Neural progenitor cell (in vitro differentiated cells): ENCODE data around the gene TEDC1. TPM values are rescaled to one million over a fixed set of nuclear protein-coding genes. Genes with fewer than 3 reads are reported as not detected.

Source experiments
- DNase-seq: peaks from one replicate; pipeline ENCODE4 v3.0.0-alpha.2; 2016; ENCODE audit warnings: low spot score
- H2AFZ ChIP-seq: fragments of 200-600 bp; sonication (generic); replicated peaks from 2 replicates; pipeline ENCODE4 v1.6.1; 2016; ENCODE audit warnings: antibody characterized with exemption
- H3F3A ChIP-seq: fragments of 200-600 bp; sonication (generic); 2 replicates; pipeline ENCODE4 v1.6.1; 2016; ENCODE audit warnings: antibody characterized with exemption, low read depth
- H3K27ac ChIP-seq: fragments of 200-600 bp; sonication (generic); 2 replicates; pipeline ENCODE4 v1.5.1; 2016; ENCODE audit warnings: mild to moderate bottlenecking
- H3K27me3 ChIP-seq: fragments of 200-600 bp; sonication (generic); 2 replicates; pipeline ENCODE4 v1.6.1; 2016; ENCODE audit warnings: mild to moderate bottlenecking, moderate library complexity
- H3K36me3 ChIP-seq: fragments of 200-600 bp; sonication (generic); 2 replicates; pipeline ENCODE4 v1.5.1; 2016
- H3K4me1 ChIP-seq: fragments of 200-600 bp; sonication (generic); 2 replicates; pipeline ENCODE4 v1.6.1; 2016; ENCODE audit warnings: mixed run types
- H3K4me2 ChIP-seq: fragments of 200-600 bp; sonication (generic); 2 replicates; pipeline ENCODE4 v1.6.1; 2016
- H3K4me3 ChIP-seq: fragments of 200-600 bp; sonication (generic); 2 replicates; pipeline ENCODE4 v1.5.1; 2016
- H3K79me2 ChIP-seq: fragments of 200-600 bp; sonication (generic); 2 replicates; pipeline ENCODE4 v1.6.1; 2016; ENCODE audit warnings: low read depth
- H3K9ac ChIP-seq: fragments of 200-600 bp; sonication (generic); 2 replicates; pipeline ENCODE4 v1.6.1; 2016
- H3K9me3 ChIP-seq: fragments of 200-600 bp; sonication (generic); 2 replicates; pipeline ENCODE4 v1.5.1; 2016; ENCODE audit warnings: low read depth
- H4K20me1 ChIP-seq: fragments of 200-600 bp; sonication (generic); 2 replicates; pipeline ENCODE4 v1.6.1; 2016; ENCODE audit warnings: low read depth
- H3K27ac Mint-ChIP-seq: 3 replicates; pipeline ENCODE4 v1.8.0; 2021; ENCODE audit warnings: mixed read lengths
- H3K27me3 Mint-ChIP-seq: 2 replicates; pipeline ENCODE4 v1.8.0; 2022; ENCODE audit warnings: low read depth, mild to moderate bottlenecking, inconsistent platforms, moderate library complexity, mixed read lengths; ENCODE audit not compliant: insufficient read depth
- H3K36me3 Mint-ChIP-seq: 3 replicates; pipeline ENCODE4 v1.8.0; 2021; ENCODE audit warnings: mixed read lengths
- H3K4me1 Mint-ChIP-seq: 3 replicates; pipeline ENCODE4 v1.8.0; 2021; ENCODE audit warnings: mixed read lengths
- H3K4me3 Mint-ChIP-seq: 3 replicates; pipeline ENCODE4 v1.8.0; 2021; ENCODE audit warnings: mild to moderate bottlenecking, moderate library complexity, mixed read lengths
- H3K9me3 Mint-ChIP-seq: 3 replicates; pipeline ENCODE4 v1.8.0; 2020; ENCODE audit warnings: mixed read lengths
- EZH2 ChIP-seq: fragments of 200-600 bp; sonication (generic); IDR thresholded peaks from 2 replicates; pipeline ENCODE4 v1.6.1; 2017; ENCODE audit warnings: antibody characterized with exemption, mild to moderate bottlenecking, moderate library complexity
- EZH2phosphoT487 ChIP-seq: fragments of 200-600 bp; sonication (generic); IDR thresholded peaks from 2 replicates; pipeline ENCODE4 v1.6.1; 2017; ENCODE audit warnings: antibody characterized with exemption
- total RNA-seq: library from RNA; depleted of rRNA; stranded (reverse); fragments of >200 nt; gene quantifications from 2 replicates; pipeline ENCODE4 v1.2.3, GENCODE V29; 2015; ENCODE audit warnings: low replicate concordance
- TF ChIP-seq, protein P1 (sequence below): fragments of 200-600 bp; sonication (generic); IDR thresholded peaks from 2 replicates; pipeline ENCODE4 v1.5.1; 2017; ENCODE audit warnings: antibody characterized with exemption, mild to moderate bottlenecking

Gene TEDC1
- total RNA-seq, 1 donor from 2014 or later, result 3.6 TPM

DNA sequence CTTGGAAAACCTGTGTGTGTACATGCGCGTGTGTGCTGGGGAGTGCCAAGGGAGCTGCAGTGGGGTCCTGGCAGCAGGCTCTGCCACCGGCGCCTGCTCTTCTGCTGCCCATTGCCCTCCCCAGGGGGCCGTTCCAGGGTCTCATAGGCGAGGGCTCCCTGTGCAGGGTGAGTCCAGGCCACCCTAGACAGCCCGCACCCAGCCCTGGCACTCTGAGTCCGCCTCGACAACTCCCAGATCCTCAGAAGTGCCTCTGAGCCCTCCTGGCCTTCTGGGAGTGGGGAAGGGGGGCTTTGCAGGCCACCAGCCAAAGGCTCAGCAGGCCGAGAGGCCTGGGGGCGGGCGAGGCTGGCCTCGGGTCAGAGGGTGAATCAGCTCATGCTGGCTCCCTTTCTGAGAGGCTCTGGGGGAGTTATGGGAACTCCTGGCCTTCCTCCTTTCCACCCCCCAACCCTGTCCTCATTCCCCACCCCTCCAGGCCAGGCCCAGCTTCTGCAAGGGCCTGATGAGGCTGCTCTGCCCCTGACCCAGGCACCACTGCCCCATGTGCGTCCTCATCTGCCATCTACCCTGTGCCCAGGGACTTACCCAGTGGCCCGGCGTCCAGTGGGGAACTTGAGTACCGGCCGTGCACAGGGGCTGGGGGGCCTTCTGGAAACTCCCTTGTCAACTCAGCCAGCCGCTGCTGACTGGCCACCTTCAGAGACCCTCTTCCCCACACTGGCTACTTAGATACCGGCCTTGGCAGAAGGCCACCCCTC, 2.1 kb upstream of the TEDC1 start:
- H3K36me3 ChIP-seq, result no peaks in the 10 kb centered on the region
- peaks cover 13% of the 10 kb centered on the region for H4K20me1 ChIP-seq
- H3K4me1 ChIP-seq, result peaks cover 26% of the 10 kb centered on the region
- peak; percentile 53 for DNase-seq
- H3K27me3 ChIP-seq, result peaks cover 43% of the 10 kb centered on the region
- peaks cover 32% of the 10 kb centered on the region for H3F3A ChIP-seq
- Mint-ChIP-seq H3K4me1 (peaks cover 28% of the 10 kb centered on the region), H3K36me3 (no peaks in the 10 kb centered on the region), H3K9me3 (no peaks in the 10 kb centered on the region), H3K4me3 (peak overlapping the region; percentile 83), H3K27ac (peak overlapping the region; percentile 60), H3K27me3 (peaks cover 12% of the 10 kb centered on the region)
- H2AFZ ChIP-seq, result no peak overlapping the region
- peak overlapping the region; percentile 99 for H3K4me2 ChIP-seq
- H3K9me3 ChIP-seq, result no peaks in the 10 kb centered on the region
- peak overlapping the region; percentile 72 for H3K4me3 ChIP-seq
- TF ChIP-seq EZH2 (no peak), EZH2phosphoT487 (no peak)
- TF ChIP-seq, protein P1, sequence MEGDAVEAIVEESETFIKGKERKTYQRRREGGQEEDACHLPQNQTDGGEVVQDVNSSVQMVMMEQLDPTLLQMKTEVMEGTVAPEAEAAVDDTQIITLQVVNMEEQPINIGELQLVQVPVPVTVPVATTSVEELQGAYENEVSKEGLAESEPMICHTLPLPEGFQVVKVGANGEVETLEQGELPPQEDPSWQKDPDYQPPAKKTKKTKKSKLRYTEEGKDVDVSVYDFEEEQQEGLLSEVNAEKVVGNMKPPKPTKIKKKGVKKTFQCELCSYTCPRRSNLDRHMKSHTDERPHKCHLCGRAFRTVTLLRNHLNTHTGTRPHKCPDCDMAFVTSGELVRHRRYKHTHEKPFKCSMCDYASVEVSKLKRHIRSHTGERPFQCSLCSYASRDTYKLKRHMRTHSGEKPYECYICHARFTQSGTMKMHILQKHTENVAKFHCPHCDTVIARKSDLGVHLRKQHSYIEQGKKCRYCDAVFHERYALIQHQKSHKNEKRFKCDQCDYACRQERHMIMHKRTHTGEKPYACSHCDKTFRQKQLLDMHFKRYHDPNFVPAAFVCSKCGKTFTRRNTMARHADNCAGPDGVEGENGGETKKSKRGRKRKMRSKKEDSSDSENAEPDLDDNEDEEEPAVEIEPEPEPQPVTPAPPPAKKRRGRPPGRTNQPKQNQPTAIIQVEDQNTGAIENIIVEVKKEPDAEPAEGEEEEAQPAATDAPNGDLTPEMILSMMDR, result no peak
- no peak overlapping the region for H3K27ac ChIP-seq
- H3K79me2 ChIP-seq, result no peaks in the 10 kb centered on the region
- no peak overlapping the region for H3K9ac ChIP-seq

DNA sequence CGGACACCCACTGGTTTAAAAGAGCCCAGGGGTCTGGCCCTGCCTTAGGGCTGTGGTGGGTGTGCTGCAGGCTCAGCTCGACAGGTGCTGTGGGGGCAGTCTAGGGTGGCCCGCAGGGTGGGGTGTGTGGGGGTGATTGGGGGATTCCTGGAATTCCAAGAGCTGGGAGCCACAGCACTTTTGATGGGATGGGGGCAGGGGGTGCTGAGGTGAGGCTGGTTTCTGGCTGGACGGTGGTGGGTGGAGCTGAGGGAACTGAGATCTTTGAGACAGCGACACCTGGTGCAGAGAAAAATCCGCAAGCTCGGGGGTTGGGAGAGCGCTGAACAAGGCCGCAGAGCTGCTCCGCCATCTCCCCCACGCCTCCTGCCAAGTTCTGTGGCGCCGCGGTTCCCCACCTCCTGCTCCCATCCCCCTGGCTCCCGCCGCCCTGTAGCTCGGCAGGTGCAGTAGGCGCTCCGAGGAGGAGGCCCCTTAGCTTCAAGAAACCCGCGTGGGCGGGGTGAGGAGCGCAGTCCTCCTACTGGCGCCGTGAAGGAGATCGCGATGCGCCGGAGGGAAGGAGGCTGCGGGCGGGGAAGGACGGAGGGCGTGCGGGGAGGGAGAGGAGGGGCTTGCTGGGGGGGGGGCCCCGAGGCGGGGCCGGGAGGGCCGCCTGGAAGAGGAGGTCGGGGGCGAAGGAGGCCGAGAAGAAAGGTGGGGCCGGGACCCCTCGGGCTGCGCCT, 1.3 kb upstream of the TEDC1 start:
- H3K36me3 ChIP-seq, result no peaks in the 10 kb centered on the region
- peak overlapping the region; percentile 91 for H3K27ac Mint-ChIP-seq
- no peak overlapping the region for H3K9ac ChIP-seq
- peak overlapping the region; percentile 72 for H3K4me3 ChIP-seq
- peaks cover 21% of the 10 kb centered on the region for H3K4me1 Mint-ChIP-seq
- peaks cover 14% of the 10 kb centered on the region for H3K27me3 Mint-ChIP-seq
- no peak overlapping the region for H3K27ac ChIP-seq
- H3K4me2 ChIP-seq, result peak overlapping the region; percentile 99
- no peaks in the 10 kb centered on the region for H3K9me3 Mint-ChIP-seq
- TF ChIP-seq EZH2 (peak; percentile 49), EZH2phosphoT487 (peak; percentile 45)
- TF ChIP-seq, protein P1, result peak; percentile 63
- peaks cover 21% of the 10 kb centered on the region for H3K4me1 ChIP-seq
- no peaks in the 10 kb centered on the region for H3K36me3 Mint-ChIP-seq
- DNase-seq, result peak; percentile 91
- no peaks in the 10 kb centered on the region for H3K9me3 ChIP-seq
- peak overlapping the region; percentile 91 for H2AFZ ChIP-seq
- H3K4me3 Mint-ChIP-seq, result peak overlapping the region; percentile 83
- H3K79me2 ChIP-seq, result no peaks in the 10 kb centered on the region
- peaks cover 38% of the 10 kb centered on the region for H3K27me3 ChIP-seq
- peaks cover 13% of the 10 kb centered on the region for H4K20me1 ChIP-seq
- H3F3A ChIP-seq, result peaks cover 32% of the 10 kb centered on the region

- Histone ChIP-seq H3K4me2 (peak overlapping the region; percentile 99), H3K36me3 (no peaks in the 10 kb centered on the region), H3F3A (peaks cover 32% of the 10 kb centered on the region), H3K9ac (no peak overlapping the region), H3K4me1 (peaks cover 21% of the 10 kb centered on the region), H4K20me1 (peaks cover 13% of the 10 kb centered on the region), H2AFZ (peak overlapping the region; percentile 91), H3K27ac (no peak overlapping the region), H3K27me3 (peaks cover 33% of the 10 kb centered on the region), H3K4me3 (peak overlapping the region; percentile 72), H3K79me2 (no peaks in the 10 kb centered on the region), H3K9me3 (no peaks in the 10 kb centered on the region)
- no peak overlapping the region for H3K27ac Mint-ChIP-seq
- no peak for DNase-seq
- H3K36me3 Mint-ChIP-seq, result no peaks in the 10 kb centered on the region
- H3K4me3 Mint-ChIP-seq, result peak overlapping the region; percentile 83
- no peaks in the 10 kb centered on the region for H3K9me3 Mint-ChIP-seq
- H3K4me1 Mint-ChIP-seq, result peaks cover 21% of the 10 kb centered on the region
- H3K27me3 Mint-ChIP-seq, result peaks cover 16% of the 10 kb centered on the region
- TF ChIP-seq EZH2phosphoT487, result no peak
- TF ChIP-seq EZH2, result no peak
- TF ChIP-seq, protein P1, result no peak
Observed at GRCh38 chr14:105490267-105490571, 827 bp upstream of the TEDC1 start.
